B cell (primary cell): ENCODE measurements around the gene KLHL17. TPM values are rescaled to one million over a fixed set of nuclear protein-coding genes. Genes with fewer than 3 reads are reported as not detected.
A peak's percentile ranks its signal among the peaks of the same experiment; 100 is the strongest.

Experiments used
- ATAC-seq: fragments of 200-7000 bp; cut with Tn5 transposase; one replicate; pipeline ENCODE4 v1.10.0; 2021; ENCODE audit warnings: low read depth, mild to moderate bottlenecking, moderate number of reproducible peaks, moderate library complexity
- CTCF ChIA-PET: fragments of 350-600 bp; sonication (Branson Sonifier 250); formaldehyde crosslinking; loops from one replicate; lab custom pipeline; 2021; ENCODE audit warnings: antibody characterized with exemption, inconsistent platforms; lab: Charles Lee
- POLR2A ChIA-PET: fragments of 350-600 bp; sonication (Branson Sonifier 250); formaldehyde crosslinking; loops from one replicate; lab custom pipeline; 2021; ENCODE audit warnings: antibody characterized with exemption; lab: Charles Lee
- DNase-seq: peaks from one replicate; pipeline ENCODE4 v3.0.0; 2013
- H2AFZ ChIP-seq: 2 replicates; pipeline ENCODE4 v1.6.1; 2012; ENCODE audit warnings: mild to moderate bottlenecking, low read depth, low read length; ENCODE audit not compliant: insufficient read depth, poor library complexity, severe bottlenecking
- H3K27ac ChIP-seq, 2 donors: 1 replicate in 1 of 2; 2 replicates in 1 of 2; pipeline ENCODE4 v1.5.1; 2012 to 2013; ENCODE audit warnings: low read length in 2 of 2, mild to moderate bottlenecking in 2 of 2, moderate library complexity in 1 of 2
- H3K27me3 ChIP-seq, 4 experiments: fragments of 200-600 bp in 1 of 4; sonication (generic) in 1 of 4; replicated peaks in 1 of 4; 1 replicate in 2 of 4; 2 replicates in 2 of 4; pipeline versions ENCODE4 v1.6.1 to v1.7.0; 2013 to 2016; ENCODE audit warnings: low read length in 3 of 4, mild to moderate bottlenecking in 2 of 4, mixed read lengths in 1 of 4, moderate library complexity in 1 of 4; ENCODE audit not compliant: insufficient read depth in 4 of 4, control insufficient read depth in 3 of 4; ENCODE audit errors: control extremely low read depth in 1 of 4
- H3K36me3 ChIP-seq, 2 experiments: replicated peaks in 1 of 2; 1 replicate in 1 of 2; 2 replicates in 1 of 2; pipeline versions ENCODE4 v1.6.1 to v1.7.1; 2013; ENCODE audit warnings: low read length in 1 of 2; ENCODE audit not compliant: insufficient read depth in 2 of 2, control insufficient read depth in 1 of 2; ENCODE audit errors: control extremely low read depth in 1 of 2, extremely low read depth in 1 of 2
- H3K4me1 ChIP-seq, 2 donors: fragments of 200-600 bp in 1 of 2; sonication (generic) in 1 of 2; 1 replicate in 1 of 2; 2 replicates in 1 of 2; pipeline versions ENCODE4 v1.5.1 to v1.6.1; 2013 to 2017; ENCODE audit warnings: low read length in 2 of 2; ENCODE audit not compliant: control insufficient read depth in 2 of 2, insufficient read depth in 2 of 2
- H3K4me2 ChIP-seq: replicated peaks from 2 replicates; pipeline ENCODE3; 2012; ENCODE audit warnings: mild to moderate bottlenecking, low read depth, low read length; ENCODE audit not compliant: poor library complexity, severe bottlenecking
- H3K4me3 ChIP-seq, 5 experiments: fragments of 200-600 bp in 1 of 5; sonication (generic) in 1 of 5; 1 replicate in 3 of 5; 2 replicates in 2 of 5; pipeline versions ENCODE4 v1.5.1 to v1.7.0; 2011 to 2016; ENCODE audit warnings: low read length in 4 of 5, mild to moderate bottlenecking in 4 of 5, low read depth in 2 of 5, control low read depth in 1 of 5, moderate library complexity in 1 of 5; ENCODE audit not compliant: insufficient read depth in 1 of 5; ENCODE audit errors: control extremely low read depth in 1 of 5, extremely low read depth in 1 of 5
- H3K79me2 ChIP-seq: fragments of 200-600 bp; sonication (generic); one replicate; pipeline ENCODE4 v1.6.0; 2016; ENCODE audit warnings: low read length; ENCODE audit not compliant: control insufficient read depth, insufficient read depth
- H3K9ac ChIP-seq: fragments of 200-600 bp; sonication (generic); 2 replicates; pipeline ENCODE4 v1.6.1; 2017; ENCODE audit warnings: mild to moderate bottlenecking, low read length, moderate library complexity
- H3K9me3 ChIP-seq, 3 donors: one replicate each; pipeline versions ENCODE4 v1.6.1 to v1.7.1; 2013; ENCODE audit warnings: low read length in 2 of 3; ENCODE audit not compliant: control insufficient read depth in 2 of 3, insufficient read depth in 1 of 3; ENCODE audit errors: control extremely low read depth in 1 of 3
- H4K20me1 ChIP-seq: 2 replicates; pipeline ENCODE4 v1.6.0; 2012; ENCODE audit warnings: mild to moderate bottlenecking, low read length; ENCODE audit not compliant: insufficient read depth, control insufficient read depth, poor library complexity, severe bottlenecking
- H3K27ac Mint-ChIP-seq: one replicate; pipeline ENCODE4 v1.8.0; 2021; ENCODE audit warnings: mixed read lengths
- H3K27me3 Mint-ChIP-seq: one replicate; pipeline ENCODE4 v1.8.0; 2021; ENCODE audit warnings: mixed read lengths
- H3K4me1 Mint-ChIP-seq: one replicate; pipeline ENCODE4 v1.8.0; 2021; ENCODE audit warnings: mixed read lengths
- H3K4me3 Mint-ChIP-seq: one replicate; pipeline ENCODE4 v1.8.0; 2021; ENCODE audit warnings: mixed read lengths
- H3K9me3 Mint-ChIP-seq: one replicate; pipeline ENCODE4 v1.8.0; 2022; ENCODE audit warnings: mixed read lengths; ENCODE audit not compliant: insufficient read depth
- EZH2 ChIP-seq: IDR thresholded peaks from 2 replicates; pipeline ENCODE4 v1.6.1; 2012; ENCODE audit warnings: borderline replicate concordance, low read depth, mild to moderate bottlenecking, moderate library complexity, low read length; ENCODE audit not compliant: insufficient read depth, poor library complexity, severe bottlenecking
- WGBS: methylation state at CpG from one replicate; pipeline ENCODE4 v1.1.5; 2013; ENCODE audit warnings: missing lambda C conversion rate; ENCODE audit not compliant: insufficient coverage; 5-methylcytosine and 5-hydroxymethylcytosine counted together
- intact Hi-C: fragments of 100-400 bp; cut with micrococcal nuclease; formaldehyde crosslinking; loops from one replicate; pipeline ENCODE4 v1.10.0; 2022
- polyA plus RNA-seq: library from polyadenylated mRNA; depleted of rRNA; stranded (reverse); fragments of >200 nt; gene quantifications from 2 replicates; pipeline ENCODE4 v1.2.3, GENCODE V29; 2012
- total RNA-seq, 2 donors: library from RNA; stranded (reverse); fragments of 120-200 nt in 1 of 2; gene quantifications; 1 replicate in 1 of 2; 2 replicates in 1 of 2; pipeline versions ENCODE4 v1.2.3 to v1.2.4, GENCODE V29; 2013 to 2022
- TF ChIP-seq, protein P1 (sequence below): fragments of 200-600 bp; IDR thresholded peaks from one replicate; pipeline ENCODE4 v1.8.0; 2022; ENCODE audit warnings: antibody characterized with exemption, mild to moderate bottlenecking

KLHL17 gene
- total and polyA plus RNA-seq, 2 donors (not counting 1 experiment from before 2014, with no cell fraction given) = 30.1 to 57.5 TPM

DNA sequence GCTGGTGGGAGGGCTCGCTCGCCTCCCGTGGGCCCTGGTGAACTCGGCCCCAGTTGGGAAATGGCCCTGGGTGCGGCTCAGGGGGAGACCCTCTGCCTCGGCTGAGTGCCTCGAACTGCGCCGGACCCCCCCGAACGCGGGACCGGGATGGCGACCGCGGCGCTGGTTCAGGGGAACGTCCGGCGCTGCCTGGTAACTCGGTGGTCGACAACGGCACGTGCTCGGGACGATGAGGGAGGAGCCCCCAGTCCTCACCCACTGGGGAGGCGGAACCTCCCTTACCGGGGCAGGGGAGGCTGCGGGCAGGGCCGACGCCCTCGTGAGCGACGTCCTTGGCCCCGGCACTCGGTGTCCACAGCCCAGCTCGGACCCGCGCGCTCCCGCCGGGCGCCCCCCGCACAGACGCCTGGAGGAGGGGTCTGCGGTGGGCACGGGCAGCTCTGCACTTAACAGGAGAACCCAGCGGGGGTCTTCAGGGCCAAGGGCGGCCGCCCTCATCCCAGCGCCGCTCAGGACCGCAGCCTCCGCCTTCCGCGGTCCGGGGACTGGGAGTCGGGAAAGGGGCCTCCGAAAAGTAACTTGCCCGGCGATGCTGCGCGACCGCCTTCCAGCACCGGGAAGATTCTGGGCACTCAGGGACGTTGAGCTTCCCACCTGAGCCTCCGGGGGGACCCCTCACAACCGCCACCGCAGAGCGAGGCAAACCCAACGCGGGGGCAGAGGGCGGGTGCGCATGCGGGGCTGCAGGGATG lies 37.8 kb downstream of the KLHL17 start:
- Histone ChIP-seq H4K20me1 (no peaks in the 10 kb centered on the region), H3K4me2 (peak overlapping the region; percentile 99), H2AFZ (no peak overlapping the region), H3K9me3 (peaks cover 0 to 27% (median 0%) of the 10 kb centered on the region in 3 donors), H3K27me3 (peaks cover 0 to 68% (median 28%) of the 10 kb centered on the region in 4 experiments), H3K9ac (no peak overlapping the region), H3K4me3 (no peak overlapping the region), H3K36me3 (no peaks in the 10 kb centered on the region), H3K79me2 (no peaks in the 10 kb centered on the region), H3K27ac (no peak overlapping the region), H3K4me1 (peaks cover 33 to 43% of the 10 kb centered on the region in 2 donors)
- WGBS = 9% methylated on average over 75 of the region's 75 CpGs
- intact Hi-C loops = no loop called here
- ATAC-seq (no peak), DNase-seq (peak; percentile 58)
- ChIA-PET POLR2A (interaction anchor here (0.5 kb wide), 1 partner anchor 1247 kb away, joined by 7 read pairs; no protein-coding TSS in a partner anchor), CTCF (interaction anchor here (1.5 kb wide), 1 partner anchor 14 kb away, joined by 6 read pairs; no protein-coding TSS in a partner anchor)
- peak overlapping the region; percentile 56 for H3K4me3 Mint-ChIP-seq
- H3K27me3 Mint-ChIP-seq = peaks cover 20% of the 10 kb centered on the region
- no peak overlapping the region for H3K27ac Mint-ChIP-seq
- H3K4me1 Mint-ChIP-seq = peaks cover 16% of the 10 kb centered on the region
- TF ChIP-seq, protein P1, sequence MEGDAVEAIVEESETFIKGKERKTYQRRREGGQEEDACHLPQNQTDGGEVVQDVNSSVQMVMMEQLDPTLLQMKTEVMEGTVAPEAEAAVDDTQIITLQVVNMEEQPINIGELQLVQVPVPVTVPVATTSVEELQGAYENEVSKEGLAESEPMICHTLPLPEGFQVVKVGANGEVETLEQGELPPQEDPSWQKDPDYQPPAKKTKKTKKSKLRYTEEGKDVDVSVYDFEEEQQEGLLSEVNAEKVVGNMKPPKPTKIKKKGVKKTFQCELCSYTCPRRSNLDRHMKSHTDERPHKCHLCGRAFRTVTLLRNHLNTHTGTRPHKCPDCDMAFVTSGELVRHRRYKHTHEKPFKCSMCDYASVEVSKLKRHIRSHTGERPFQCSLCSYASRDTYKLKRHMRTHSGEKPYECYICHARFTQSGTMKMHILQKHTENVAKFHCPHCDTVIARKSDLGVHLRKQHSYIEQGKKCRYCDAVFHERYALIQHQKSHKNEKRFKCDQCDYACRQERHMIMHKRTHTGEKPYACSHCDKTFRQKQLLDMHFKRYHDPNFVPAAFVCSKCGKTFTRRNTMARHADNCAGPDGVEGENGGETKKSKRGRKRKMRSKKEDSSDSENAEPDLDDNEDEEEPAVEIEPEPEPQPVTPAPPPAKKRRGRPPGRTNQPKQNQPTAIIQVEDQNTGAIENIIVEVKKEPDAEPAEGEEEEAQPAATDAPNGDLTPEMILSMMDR = no peak
- peak; percentile 72 for TF ChIP-seq EZH2
- no peaks in the 10 kb centered on the region for H3K9me3 Mint-ChIP-seq

DNA sequence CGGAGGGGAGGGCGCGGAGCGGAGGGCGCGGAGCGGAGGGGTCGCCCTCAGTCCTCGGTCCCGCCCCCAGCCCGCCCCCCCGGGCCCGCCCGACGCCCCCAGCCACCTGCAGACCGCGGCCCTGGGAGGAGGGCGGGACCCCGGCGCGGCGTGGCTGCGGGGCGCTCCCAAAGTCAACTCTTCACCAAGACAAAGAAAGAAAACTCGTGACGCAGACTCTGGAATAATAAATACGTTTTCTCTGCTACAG lies 38.3 kb downstream of the KLHL17 start:
- peaks cover 33 to 43% of the 10 kb centered on the region in 2 donors for H3K4me1 ChIP-seq
- WGBS = 8% methylated on average over 7 of the region's 27 CpGs
- ChIA-PET POLR2A (no interaction called here), CTCF (no interaction called here)
- peak overlapping the region; percentile 99 for H3K4me2 ChIP-seq
- TF ChIP-seq, protein P1 = no peak
- TF ChIP-seq EZH2 = no peak
- peaks cover 0 to 68% (median 32%) of the 10 kb centered on the region in 4 experiments for H3K27me3 ChIP-seq
- H3K27ac Mint-ChIP-seq = no peak overlapping the region
- peaks cover 16% of the 10 kb centered on the region for H3K4me1 Mint-ChIP-seq
- no peaks in the 10 kb centered on the region for H3K36me3 ChIP-seq
- DNase-seq (no peak), ATAC-seq (no peak)
- no peaks in the 10 kb centered on the region for H3K79me2 ChIP-seq
- peak overlapping the region in 2 of 5 experiments; percentile 26 to 60 for H3K4me3 ChIP-seq
- no peaks in the 10 kb centered on the region for H4K20me1 ChIP-seq
- peaks cover 24% of the 10 kb centered on the region for H3K27me3 Mint-ChIP-seq
- intact Hi-C loops = no loop called here
- H2AFZ ChIP-seq = no peak overlapping the region
- H3K27ac ChIP-seq = no peak overlapping the region
- peak overlapping the region; percentile 70 for H3K9ac ChIP-seq
- H3K9me3 Mint-ChIP-seq = no peaks in the 10 kb centered on the region
- H3K4me3 Mint-ChIP-seq = peak overlapping the region; percentile 41
- peaks cover 0 to 26% (median 0%) of the 10 kb centered on the region in 3 donors for H3K9me3 ChIP-seq
